OCI-M1 (cell line): ENCODE results near the gene BEST4.
"Not testable (repeated sequence)": the region's sequence is repeated elsewhere in the genome, so short reads cannot be mapped to it uniquely, and the experiment has no call there.

Source experiments
- DNase-seq: peaks from one replicate; lab custom pipeline; 2025; lab: John Stamatoyannopoulos, UW

The BEST4 gene

DNA sequence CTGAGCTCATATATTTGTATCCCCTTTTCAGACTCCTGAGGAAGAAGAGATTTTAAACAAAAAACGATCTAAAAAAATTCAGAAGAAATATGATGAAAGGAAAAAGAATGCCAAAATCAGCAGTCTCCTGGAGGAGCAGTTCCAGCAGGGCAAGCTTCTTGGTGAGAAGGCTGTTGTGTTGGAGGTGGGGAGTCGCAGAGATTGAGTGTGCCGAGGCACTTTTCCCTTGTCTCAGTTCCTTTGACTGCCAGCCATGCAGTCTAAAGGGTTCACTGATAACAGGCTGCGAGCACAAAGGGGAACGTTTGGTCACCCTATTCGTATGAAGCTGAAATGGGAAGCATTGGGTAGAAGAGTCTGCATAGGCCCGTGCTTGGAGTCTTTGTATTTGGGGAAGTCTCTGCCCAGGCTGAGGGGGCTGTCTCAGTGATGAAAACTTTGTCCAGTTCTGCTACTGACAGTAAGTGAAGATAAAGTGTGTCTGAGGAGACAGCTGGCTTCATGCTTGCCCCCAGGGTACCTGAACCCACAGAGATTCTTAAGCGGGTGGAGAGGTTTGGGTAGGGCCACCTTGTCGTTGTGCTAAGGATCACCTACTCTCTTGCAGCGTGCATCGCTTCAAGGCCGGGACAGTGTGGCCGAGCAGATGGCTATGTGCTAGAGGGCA lies 9.9 kb downstream of the BEST4 start:
- DNase-seq, result no peak

DNA sequence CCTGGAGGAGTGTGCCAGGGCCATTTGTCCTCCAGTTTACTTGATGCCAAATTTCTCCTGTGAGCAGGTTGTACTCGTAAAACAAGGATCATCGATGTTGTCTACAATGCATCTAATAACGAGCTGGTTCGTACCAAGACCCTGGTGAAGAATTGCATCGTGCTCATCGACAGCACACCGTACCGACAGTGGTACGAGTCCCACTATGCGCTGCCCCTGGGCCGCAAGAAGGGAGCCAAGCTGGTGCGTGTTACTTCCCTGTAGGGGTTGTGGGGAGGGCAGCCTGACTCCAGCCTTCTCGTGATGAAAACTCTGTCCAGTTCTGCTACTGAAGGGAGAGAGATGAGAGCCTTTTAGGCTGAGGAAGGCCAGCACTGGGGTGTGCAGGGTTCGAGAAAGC lies 10.4 kb downstream of the BEST4 start:
- no peak for DNase-seq

DNA sequence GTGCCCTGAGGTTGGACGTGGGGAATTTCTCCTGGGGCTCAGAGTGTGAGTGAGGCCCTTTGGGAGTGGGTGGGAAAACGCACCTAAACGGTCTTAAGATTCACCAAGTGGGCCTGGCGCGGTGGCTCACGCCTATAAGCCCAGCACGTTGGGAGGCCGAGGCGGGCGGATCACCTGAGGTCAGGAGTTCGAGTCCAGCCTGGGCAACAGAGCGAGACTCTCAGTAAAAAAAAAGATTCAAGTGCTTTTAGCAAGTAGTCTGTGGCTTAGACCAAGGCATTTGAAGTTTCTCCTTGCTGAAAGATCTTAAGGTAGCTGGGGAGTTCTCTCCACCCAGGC lies 11.3 kb downstream of the BEST4 start:
- DNase-seq, result no peak

DNA sequence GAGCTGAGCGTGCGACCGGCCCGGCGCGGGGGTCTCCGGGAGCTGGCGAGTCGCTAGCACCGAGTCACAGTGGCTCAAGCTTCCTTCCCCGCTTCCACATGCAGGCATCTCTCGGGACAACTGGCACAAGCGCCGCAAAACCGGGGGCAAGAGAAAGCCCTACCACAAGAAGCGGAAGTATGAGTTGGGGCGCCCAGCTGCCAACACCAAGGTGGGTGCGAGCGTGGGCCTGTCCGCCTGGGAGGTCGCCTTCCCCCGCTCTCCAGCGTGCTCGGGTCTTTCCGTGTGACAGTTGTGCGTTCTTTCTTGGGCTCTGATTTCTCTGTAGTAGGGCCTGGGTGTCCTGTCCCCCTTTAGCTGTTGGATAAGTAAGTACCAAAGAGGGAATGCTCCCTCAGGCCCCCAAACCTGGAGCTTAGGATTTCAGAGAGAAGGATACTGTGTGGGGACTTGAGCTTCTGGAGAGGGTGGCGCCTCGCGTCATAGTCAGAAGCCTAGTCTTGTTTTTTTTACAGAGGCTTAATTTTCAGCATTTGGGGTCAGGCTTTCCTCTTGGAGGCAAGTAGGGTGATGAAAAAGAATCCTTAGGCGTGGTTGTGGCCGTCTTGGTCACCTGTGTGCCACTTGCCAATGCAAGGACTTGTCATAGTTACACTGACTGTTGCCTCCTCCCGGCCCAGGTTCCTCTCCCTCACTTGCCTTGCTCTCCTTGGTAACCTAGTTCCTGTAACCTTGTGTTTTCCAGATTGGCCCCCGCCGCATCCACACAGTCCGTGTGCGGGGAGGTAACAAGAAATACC lies 11.8 kb downstream of the BEST4 start:
- peak; percentile 43 for DNase-seq

DNA sequence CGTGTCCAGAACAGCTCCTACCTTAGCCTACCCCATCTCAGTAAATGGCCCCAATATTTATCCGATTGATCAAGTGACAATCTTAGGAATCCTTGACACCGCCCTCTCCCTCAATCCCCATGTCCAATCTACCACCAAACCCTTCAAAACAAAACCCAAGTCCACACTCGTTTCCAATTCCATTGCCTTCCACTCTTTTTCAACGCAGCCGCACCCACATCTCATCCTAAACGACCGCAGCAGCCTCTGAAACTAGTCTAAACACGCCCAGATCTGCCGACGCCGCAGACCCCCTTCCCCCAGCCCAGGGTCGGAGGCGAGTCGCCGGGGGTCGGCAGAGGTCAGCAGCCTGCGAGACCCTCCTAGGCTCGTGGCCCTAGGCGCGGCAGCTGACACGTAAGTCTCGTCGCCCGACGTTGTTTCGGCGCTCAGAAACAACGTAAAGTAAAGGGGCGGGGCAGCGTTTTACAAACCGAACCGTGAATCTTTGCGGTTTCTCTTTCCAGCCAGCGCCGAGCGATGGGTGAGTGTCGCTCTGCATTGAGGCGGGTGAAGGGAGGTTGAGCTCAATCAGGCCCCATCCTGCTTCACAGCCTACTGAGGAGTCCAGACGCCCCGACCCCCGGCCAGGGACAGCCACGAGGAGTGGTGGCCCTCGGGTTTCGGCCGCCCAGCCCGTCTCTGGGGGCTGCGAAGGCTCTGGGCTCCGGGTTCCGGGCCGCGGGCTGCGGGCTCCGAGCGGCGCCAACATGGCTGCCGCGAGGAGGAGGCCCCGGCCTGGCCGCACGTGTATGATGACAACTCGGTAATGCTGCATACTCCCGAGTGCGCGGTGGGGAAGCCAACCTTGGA lies 12.7 kb downstream of the BEST4 start, which contains the start of gene RPS8:
RPS8 (plus strand) TSS at position 463 of the 852 bp plus-strand sequence; CDS start at position 520, 57 bp downstream.
- DNase-seq, result peak; percentile 96

DNA sequence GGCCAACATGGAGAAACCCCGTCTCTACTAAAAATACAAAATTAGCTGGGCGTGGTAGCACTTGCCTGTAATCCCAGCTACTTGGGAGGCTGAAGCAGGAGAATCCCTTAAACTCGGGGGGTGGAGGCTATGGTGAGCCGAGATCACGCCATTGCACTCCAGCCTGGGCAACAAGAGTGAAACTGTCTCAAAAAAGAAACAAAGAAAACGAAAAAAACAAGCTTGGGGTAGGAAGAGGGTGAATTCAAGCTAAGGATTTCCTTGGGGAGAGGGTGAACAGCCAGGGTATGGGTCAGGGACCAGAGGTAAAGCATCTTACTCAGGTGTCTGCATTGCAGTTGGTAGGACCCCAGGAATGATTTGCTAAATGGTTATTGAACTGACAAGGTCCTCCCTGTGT lies 21.5 kb downstream of the BEST4 start:
- DNase-seq, result not testable (repeated sequence)

DNA sequence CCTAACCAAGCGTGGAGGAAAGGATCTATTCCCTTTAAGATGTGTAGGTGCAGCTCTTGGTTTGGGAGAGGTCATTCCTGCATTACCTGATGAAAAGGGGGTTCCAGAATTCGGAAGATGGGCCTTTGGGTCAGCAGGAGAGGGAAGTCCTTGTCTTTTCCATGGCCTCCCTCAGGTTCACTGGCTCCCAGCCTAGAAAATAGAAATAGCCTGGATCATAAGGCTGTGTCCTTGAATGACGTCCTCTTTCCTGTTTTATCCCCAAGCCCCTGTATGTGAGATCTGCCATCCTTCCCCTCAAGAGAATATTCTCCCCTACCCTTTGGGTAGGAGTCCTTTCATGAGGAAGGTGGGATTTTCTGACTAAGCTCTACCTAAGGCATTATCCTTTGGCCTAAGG lies 27.1 kb downstream of the BEST4 start:
- DNase-seq, result no peak

DNA sequence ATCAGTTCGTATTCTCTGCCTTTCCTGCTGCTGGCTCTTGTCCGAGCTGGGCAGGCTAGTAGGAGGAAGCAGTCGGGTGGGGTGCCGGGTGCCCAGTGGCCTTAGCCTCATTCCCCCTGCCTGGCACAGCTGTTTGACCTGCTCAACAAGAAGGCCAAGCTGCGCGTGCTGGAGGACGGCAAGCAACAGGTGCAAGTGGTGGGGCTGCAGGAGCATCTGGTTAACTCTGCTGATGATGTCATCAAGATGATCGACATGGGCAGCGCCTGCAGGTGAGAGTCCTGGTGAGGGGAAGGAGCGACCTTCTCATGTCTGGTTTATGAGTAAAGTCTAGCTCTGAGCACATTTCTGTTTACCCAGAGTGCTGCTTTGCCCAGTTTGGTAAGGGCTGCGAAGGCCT lies 28.9 kb downstream of the BEST4 start:
- DNase-seq, result no peak

DNA sequence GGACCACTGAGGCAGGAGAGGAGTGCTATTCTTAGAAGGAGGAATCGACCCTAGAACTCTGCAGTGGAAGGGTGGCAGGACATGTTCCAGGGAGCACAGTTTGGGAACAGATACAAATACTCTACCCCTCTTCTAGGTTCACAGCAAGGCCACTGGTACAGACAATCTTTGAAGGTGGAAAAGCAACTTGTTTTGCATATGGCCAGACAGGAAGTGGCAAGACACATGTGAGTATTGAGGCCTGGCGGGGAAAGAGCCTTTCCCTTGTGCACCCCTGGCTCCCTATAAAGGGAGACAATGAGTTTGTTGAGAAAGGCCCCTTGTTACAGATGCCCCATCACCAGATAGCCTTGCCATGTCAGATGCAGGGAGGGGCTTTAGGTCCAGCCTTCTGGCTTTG lies 30.6 kb downstream of the BEST4 start:
- DNase-seq, result no peak

DNA sequence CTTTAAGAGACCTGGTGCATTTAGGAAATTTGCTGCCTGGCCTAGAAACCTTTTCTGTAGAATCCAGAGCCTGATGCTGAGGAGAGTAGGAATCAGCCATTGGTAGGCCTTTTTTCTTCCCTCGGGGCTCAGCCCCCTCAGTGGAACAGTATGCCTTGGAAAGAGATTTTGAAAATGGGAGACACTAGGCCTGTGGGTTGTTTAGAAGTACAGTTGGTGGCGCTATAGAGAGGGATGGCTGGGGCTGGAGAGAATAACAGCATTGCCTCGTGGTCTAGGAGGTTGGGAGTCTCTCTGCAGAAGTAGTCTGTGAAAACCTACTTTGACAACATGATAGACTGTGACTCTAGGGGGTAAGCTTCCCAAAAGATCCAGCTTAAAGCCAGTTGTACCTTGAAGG lies 40.1 kb downstream of the BEST4 start:
- no peak for DNase-seq

DNA sequence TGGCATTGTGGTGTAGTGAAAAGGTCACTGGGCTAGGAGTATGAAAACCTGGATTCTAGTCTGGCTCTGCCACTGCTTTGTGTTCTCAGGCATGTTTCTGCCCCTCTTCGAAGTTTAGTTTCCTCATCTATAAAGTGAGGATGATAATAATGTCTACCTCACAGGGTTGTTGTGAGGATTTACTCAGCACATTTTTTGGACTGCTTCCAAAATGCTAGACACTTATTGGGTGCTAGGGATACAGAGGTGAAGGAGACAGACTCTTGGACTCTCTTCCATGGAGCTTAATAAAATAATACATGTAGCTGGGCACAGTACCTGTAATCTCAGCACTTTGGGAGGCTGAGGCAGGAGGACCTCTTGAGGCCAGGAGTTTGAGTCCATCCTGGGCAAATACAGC lies 44.8 kb downstream of the BEST4 start:
- DNase-seq, result no peak

DNA sequence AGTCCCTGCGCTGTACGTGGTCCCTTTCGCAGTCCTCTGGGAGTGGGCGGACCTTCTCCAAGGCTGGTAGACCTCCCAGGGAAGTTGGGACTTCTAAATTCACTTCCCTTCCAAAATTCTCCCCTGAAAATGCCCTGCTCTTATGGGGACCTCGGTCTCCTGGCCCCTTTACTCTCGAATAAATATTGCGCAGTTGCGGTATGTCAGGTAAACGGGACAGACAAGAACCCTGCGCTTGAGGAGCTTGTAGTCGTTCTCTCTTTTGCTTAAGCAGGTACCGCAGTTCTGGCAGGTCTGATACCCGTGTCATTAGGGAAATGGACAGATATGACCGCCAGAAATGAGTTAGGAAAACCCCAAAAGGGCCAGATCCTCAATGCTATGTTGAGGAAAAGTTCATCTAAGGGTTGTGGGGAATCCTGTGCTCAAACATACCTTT lies 47.8 kb downstream of the BEST4 start:
- peak; percentile 50 for DNase-seq

DNA sequence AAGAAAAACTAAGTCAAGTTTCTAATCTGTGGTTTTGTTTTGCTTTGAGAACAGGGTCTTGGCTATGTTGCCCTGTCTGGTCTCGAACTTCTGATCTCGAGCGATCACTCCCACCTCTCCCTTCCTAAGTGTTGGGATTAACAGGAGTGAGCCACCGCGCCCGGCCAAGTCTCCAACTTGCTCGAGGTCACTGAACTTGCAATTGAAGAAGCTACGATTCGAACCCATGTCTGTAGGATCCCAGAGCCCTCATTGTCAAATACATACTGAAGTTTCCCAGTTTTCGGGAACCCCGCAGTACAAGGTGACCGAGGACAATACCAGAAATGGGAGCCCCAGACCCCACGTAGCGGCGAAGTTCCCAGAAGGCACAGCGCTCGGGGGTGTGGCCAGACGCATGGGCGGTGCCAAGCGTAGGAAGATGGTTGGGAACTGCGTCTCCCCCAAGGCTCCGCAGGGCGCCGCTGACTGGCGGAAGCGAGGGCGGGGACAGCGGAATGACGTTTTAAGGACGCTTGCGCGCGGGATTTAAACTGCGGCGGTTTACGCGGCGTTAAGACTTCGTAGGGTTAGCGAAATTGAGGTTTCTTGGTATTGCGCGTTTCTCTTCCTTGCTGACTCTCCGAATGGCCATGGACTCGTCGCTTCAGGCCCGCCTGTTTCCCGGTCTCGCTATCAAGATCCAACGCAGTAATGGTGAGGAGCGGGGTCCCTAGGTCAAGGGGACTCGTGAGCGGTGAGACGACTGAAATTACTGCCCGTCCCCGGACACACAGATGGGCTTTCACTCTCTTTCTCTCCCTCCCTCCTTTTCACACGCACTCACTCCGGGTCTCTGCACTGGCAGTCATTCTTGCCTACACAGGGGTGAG lies 48.4 kb downstream of the BEST4 start, which contains the start of gene KIF2C:
KIF2C (plus strand) TSS at position 531 of the 872 bp plus-strand sequence; CDS start at position 627, 96 bp downstream.
- peak; percentile 99 for DNase-seq

DNA sequence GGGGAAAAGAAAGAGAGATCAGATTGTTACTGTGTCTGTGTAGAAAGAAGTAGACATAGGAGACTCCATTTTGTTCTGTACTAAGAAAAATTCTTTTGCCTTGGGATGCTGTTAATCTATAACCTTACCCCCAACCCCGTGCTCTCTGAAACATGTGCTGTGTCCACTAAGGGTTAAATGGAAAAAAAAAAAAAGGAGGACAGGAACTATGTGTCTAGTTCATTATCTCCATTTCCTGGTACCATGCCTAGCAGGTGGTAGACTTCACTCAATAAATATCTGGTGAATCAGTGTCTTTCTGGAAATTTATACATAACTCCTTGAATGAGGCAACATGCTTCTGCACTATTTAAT lies 49.0 kb downstream of the BEST4 start:
- DNase-seq, result not testable (repeated sequence)

DNA sequence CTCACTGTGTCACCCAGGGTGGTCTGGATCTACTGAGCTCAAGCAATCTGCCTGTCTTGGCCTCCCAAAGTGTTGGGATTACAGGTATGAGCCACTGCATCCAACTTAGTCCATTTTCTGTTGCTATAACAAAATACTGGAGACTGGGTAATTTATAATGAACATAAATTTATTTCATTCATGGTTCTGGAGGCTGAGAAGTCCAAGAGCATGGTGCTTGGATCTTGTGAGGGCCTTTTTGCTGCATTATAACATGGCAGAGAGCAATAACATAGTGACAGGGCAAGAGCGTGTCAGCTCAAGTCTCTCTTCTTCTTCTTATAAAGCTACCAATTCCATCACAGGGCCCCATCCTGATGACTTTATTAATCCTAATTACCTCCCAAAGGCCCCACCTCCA lies 52.0 kb downstream of the BEST4 start:
- DNase-seq, result no peak

DNA sequence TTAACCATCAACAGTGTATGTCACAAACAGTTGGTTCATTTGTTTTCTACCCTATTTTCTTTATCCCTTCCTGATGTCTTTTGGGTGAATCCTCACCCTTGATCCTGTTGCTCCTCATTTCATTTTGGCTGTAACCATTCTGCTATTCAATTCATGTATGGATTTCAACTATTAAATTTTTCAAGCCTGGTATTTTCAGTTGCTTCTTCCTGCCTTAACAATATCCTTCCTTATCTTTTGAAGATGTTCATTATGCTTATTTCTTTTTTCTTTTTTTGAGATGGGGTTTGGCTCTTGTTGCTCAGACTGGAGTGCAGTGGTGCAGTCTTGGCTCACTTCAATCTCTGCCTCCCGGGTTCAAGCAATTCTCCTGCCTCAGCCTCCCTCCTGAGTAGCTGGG lies 54.2 kb downstream of the BEST4 start:
- no peak for DNase-seq
